HCT116 (cell line): ENCODE measurements around the gene CC2D1B. TPM values are rescaled to one million over a fixed set of nuclear protein-coding genes. Genes with fewer than 3 reads are reported as not detected.

Source experiments
- ATAC-seq: fragments of 200-7000 bp; cut with Tn5 transposase; 2 replicates; pipeline ENCODE4 v1.9.1; 2020; ENCODE audit warnings: mild to moderate bottlenecking, moderate library complexity
- BruUV-seq: library from RNA; stranded (reverse); fragments of 400-500 nt; replicated peaks from 2 replicates; lab custom pipeline; 2021; lab: Mats Ljungman, UMichigan
- CTCF ChIA-PET: fragments of 300-600 bp; sonication (Branson Sonifier 250); formaldehyde crosslinking; loops from one replicate; lab custom pipeline; 2021; ENCODE audit warnings: antibody characterized with exemption; lab: Charles Lee
- POLR2A ChIA-PET: fragments of 300-600, 350-600 bp; sonication (Branson Sonifier 250); formaldehyde crosslinking; loops from one replicate; lab custom pipeline; 2021; ENCODE audit warnings: antibody characterized with exemption; lab: Charles Lee
- RAD21 ChIA-PET, 2 experiments: fragments of 300-600 bp; sonication (Branson Sonifier 250); formaldehyde crosslinking; loops; one replicate each; lab custom pipeline; 2023; ENCODE audit warnings: low total read pairs in 2 of 2; ENCODE audit not compliant: uncharacterized antibody in 2 of 2, unreplicated experiment in 2 of 2, low non-redundant PET in 1 of 2; lab: Charles Lee
- DNase-seq: peaks from one replicate; pipeline ENCODE4 v3.0.0-alpha.2; 2010; ENCODE audit warnings: low read depth, low spot score
- H2AFZ ChIP-seq: fragments of 200-600 bp; shearing (Covaris generic), sonication (generic); 2 replicates; pipeline ENCODE4 v1.6.1; 2017; ENCODE audit warnings: low read depth, mixed run types, mixed read lengths, antibody characterized with exemption, low read length; ENCODE audit not compliant: poor library complexity, severe bottlenecking
- H3K27ac ChIP-seq: 2 replicates; pipeline ENCODE4 v1.5.1; 2012; ENCODE audit warnings: low read depth, low read length
- H3K27me3 ChIP-seq: fragments of 200-600 bp; sonication (generic); 2 replicates; pipeline ENCODE4 v1.6.1; 2016; ENCODE audit warnings: mixed run types, low read length, mixed read lengths; ENCODE audit not compliant: insufficient read depth
- H3K36me3 ChIP-seq, 2 experiments: fragments of 200-500 bp in 1 of 2; fragments of 200-600 bp in 1 of 2; sonication (Bioruptor generic) in 1 of 2; sonication (generic) in 1 of 2; 2 replicates each; pipeline versions ENCODE4 v1.5.1 to v1.6.1; 2014 to 2016; ENCODE audit warnings: low read length in 2 of 2, inconsistent platforms in 1 of 2, mixed read lengths in 1 of 2, mixed run types in 1 of 2; ENCODE audit not compliant: insufficient read depth in 2 of 2, control insufficient read depth in 1 of 2
- H3K4me1 ChIP-seq, 2 experiments: fragments of 200-600 bp in 1 of 2; sonication (generic) in 1 of 2; 2 replicates each; pipeline versions ENCODE4 v1.5.1 to v1.6.1; 2012 to 2017; ENCODE audit warnings: low read length in 2 of 2, inconsistent platforms in 1 of 2, mild to moderate bottlenecking in 1 of 2, mixed read lengths in 1 of 2, mixed run types in 1 of 2, moderate library complexity in 1 of 2; ENCODE audit not compliant: insufficient read depth in 2 of 2, control insufficient read depth in 1 of 2
- H3K4me2 ChIP-seq: fragments of 200-600 bp; sonication (generic); 2 replicates; pipeline ENCODE4 v1.6.1; 2017; ENCODE audit warnings: mixed run types, low read length, mixed read lengths
- H3K4me3 ChIP-seq, 2 experiments: fragments of 200-600 bp in 1 of 2; sonication (generic) in 1 of 2; replicated peaks in 1 of 2; 2 replicates each; pipeline ENCODE4 v1.5.1; 2011 to 2016; ENCODE audit warnings: low read length in 2 of 2, control low read depth in 1 of 2, low read depth in 1 of 2, mild to moderate bottlenecking in 1 of 2, mixed read lengths in 1 of 2, mixed run types in 1 of 2
- H3K79me2 ChIP-seq: fragments of 200-600 bp; sonication (generic); 2 replicates; pipeline ENCODE4 v1.6.1; 2017; ENCODE audit warnings: mild to moderate bottlenecking, mixed run types, low read length, moderate library complexity, mixed read lengths; ENCODE audit not compliant: insufficient read depth
- H3K9ac ChIP-seq: fragments of 200-600 bp; sonication (generic); 2 replicates; pipeline ENCODE4 v1.6.1; 2016; ENCODE audit warnings: low read length, mixed read lengths
- H3K9me2 ChIP-seq: fragments of 200-600 bp; sonication (generic), shearing (Covaris generic); 2 replicates; pipeline ENCODE4 v1.6.1; 2017; ENCODE audit warnings: mixed run types, mild to moderate bottlenecking, moderate library complexity; ENCODE audit not compliant: insufficient read depth
- H3K9me3 ChIP-seq, 2 experiments: fragments of 200-500 bp in 1 of 2; fragments of 200-600 bp in 1 of 2; sonication (Bioruptor generic) in 1 of 2; sonication (generic) in 1 of 2; 2 replicates each; pipeline ENCODE4 v1.6.1; 2014 to 2017; ENCODE audit warnings: low read length in 2 of 2, mixed read lengths in 2 of 2, inconsistent platforms in 1 of 2, low read depth in 1 of 2, mild to moderate bottlenecking in 1 of 2, mixed run types in 1 of 2, moderate library complexity in 1 of 2; ENCODE audit not compliant: control insufficient read depth in 1 of 2, insufficient read depth in 1 of 2
- H4K20me1 ChIP-seq: fragments of 200-600 bp; sonication (generic), shearing (Covaris generic); 2 replicates; pipeline ENCODE4 v1.6.1; 2017; ENCODE audit warnings: mixed run types, mild to moderate bottlenecking, moderate library complexity; ENCODE audit not compliant: insufficient read depth
- CEBPB ChIP-seq: IDR thresholded peaks from 2 replicates; pipeline ENCODE4 v1.6.1; 2012; ENCODE audit warnings: low read depth
- CTCF ChIP-seq, 3 experiments: fragments of 200-600 bp in 1 of 3; sonication (generic) in 1 of 3; IDR thresholded peaks in 2 of 3; conservative IDR thresholded peaks in 1 of 3; 2 replicates each; pipeline ENCODE4 v1.5.1; 2012 to 2017; ENCODE audit warnings: low read depth in 2 of 3, low read length in 2 of 3, antibody characterized with exemption in 1 of 3, borderline replicate concordance in 1 of 3, control low read depth in 1 of 3, mild to moderate bottlenecking in 1 of 3, mixed read lengths in 1 of 3, mixed run types in 1 of 3, moderate library complexity in 1 of 3; ENCODE audit not compliant: insufficient read depth in 1 of 3
- POLR2AphosphoS5 ChIP-seq: IDR thresholded peaks from 2 replicates; pipeline ENCODE4 v1.6.1; 2011; ENCODE audit warnings: mild to moderate bottlenecking, low read depth, low read length, moderate library complexity
- REST ChIP-seq: IDR thresholded peaks from 2 replicates; pipeline ENCODE4 v1.6.1; 2012; ENCODE audit warnings: low read depth
- ZBTB33 ChIP-seq: IDR thresholded peaks from 2 replicates; pipeline ENCODE4 v1.6.1; 2011; ENCODE audit warnings: mild to moderate bottlenecking, low read length, moderate library complexity; ENCODE audit not compliant: insufficient replicate concordance; ENCODE audit errors: extremely low read depth
- intact Hi-C: fragments of 100-400 bp; cut with micrococcal nuclease; formaldehyde crosslinking; loops from 2 replicates; pipeline ENCODE4 v1.10.0; 2022
- total RNA-seq: library from RNA; stranded (reverse); gene quantifications from one replicate; pipeline ENCODE4 v1.2.1, GENCODE V29; 2021; ENCODE audit not compliant: unreplicated experiment

Gene CC2D1B
- total RNA-seq, 1 experiment from 2014 or later: 20.4 TPM

- no TSS peak for BruUV-seq
- Histone ChIP-seq H3K9me3 (no peaks in the 10 kb centered on the region), H3K36me3 (peaks cover 25 to 55% of the 10 kb centered on the region in 2 experiments), H3K79me2 (peaks cover 4% of the 10 kb centered on the region; the same call in 1 of the 2 replicates), H3K9me2 (no peaks in the 10 kb centered on the region), H2AFZ (no peak overlapping the region), H3K4me2 (no peak overlapping the region), H3K27me3 (no peaks in the 10 kb centered on the region), H3K27ac (no peak overlapping the region), H3K4me1 (no peaks in the 10 kb centered on the region), H3K9ac (no peak overlapping the region), H3K4me3 (no peak overlapping the region), H4K20me1 (peaks cover 5% of the 10 kb centered on the region; the same call in 1 of the 2 replicates)
- TF ChIP-seq ZBTB33: no peak
- TF ChIP-seq REST: no peak
- TF ChIP-seq POLR2AphosphoS5: no peak
- TF ChIP-seq CTCF (IDR thresholded peaks at IDR 0.05 in 2 of 3, conservative IDR thresholded peaks at IDR 0.05 in 1 of 3; ENCODE audit: borderline replicate concordance in 1 of 3, insufficient read depth in 1 of 3, low read depth in 2 of 3, low read length in 2 of 3): no peak
- no peak for TF ChIP-seq CEBPB
- ATAC-seq (no peak), DNase-seq (no peak)
- CTCF ChIA-PET: no interaction called here
- POLR2A ChIA-PET: no interaction called here
- intact Hi-C loops: no loop called here
- RAD21 ChIA-PET: no interaction called here
These were observed 20.5 kb upstream of the CC2D1B start for GRCh38 chr1:52386458-52386857.
